GM19372 (cell line): ENCODE measurements around the gene ARID4A.
"Not testable (repeated sequence)": the region's sequence is repeated elsewhere in the genome, so short reads cannot be mapped to it uniquely, and the experiment has no call there.

Experiments
- ATAC-seq: cut with Tn5 transposase; IDR thresholded peaks from one replicate; pipeline ENCODE4 v1.9.1; 2021; ENCODE audit warnings: mild to moderate bottlenecking, low read depth, moderate library complexity; ENCODE audit not compliant: unreplicated experiment

ARID4A gene

GRCh38 chr14:58353516-58354299 lies 55.4 kb downstream of the ARID4A start:
- no peak for ATAC-seq

DNA sequence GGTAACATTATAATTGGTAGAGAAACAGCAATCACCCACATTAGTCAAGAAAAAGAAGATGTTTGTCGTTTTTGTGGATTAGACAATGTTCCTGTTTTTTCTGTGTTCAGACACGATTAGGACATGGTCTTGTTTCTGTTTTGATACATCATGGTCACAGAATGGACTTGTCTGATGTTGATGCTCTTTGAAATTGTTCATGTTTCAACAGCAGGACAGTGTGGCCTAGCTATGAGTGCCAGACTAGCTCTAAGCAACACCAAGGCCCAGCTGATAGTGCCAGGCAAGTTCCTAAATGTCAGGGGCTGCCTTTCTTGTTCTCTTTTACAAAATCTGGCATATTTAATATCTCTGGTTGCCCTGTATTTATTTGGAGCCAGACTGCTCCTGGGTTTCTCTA lies 56.5 kb downstream of the ARID4A start:
- no peak for ATAC-seq

DNA sequence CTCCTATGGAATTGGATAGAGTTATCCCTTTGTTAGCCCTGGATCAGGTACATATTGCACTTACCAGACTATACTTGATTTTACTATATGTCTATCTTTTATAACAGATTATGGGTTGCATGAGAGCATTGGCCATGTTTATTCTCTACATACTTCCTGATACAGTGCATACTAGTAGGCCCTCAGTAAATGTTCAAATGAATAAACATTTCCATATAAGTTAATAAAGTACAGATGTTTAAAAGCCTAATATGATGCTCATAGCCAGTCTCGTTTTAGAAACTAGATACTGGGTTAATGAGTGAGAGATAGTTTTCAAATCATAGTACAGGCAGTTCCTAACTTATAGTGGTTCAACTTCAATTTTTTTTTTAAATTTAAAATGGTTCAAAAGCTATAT lies 57.9 kb downstream of the ARID4A start:
- ATAC-seq: no peak

DNA sequence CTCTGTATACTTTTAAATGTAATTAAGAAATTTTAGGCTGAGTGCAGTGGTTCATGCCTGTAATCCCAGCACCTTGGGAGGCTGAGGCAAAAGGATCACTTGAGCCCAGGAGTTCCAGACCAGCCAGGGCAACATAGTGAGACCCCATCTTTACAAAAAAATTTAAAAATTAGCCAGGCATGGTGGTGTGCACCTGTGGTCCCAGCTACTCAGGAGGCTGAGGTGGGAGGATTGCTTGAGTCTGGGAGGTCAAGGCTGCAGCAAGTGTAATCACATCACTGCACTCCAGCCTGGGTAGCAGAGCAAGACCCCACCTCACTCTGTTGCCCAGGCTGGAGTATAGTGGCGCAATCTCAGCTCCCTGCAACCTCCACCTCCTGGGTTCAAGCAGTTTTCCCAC lies 63.9 kb downstream of the ARID4A start:
- not testable (repeated sequence) for ATAC-seq

GRCh38 chr14:58362798-58363412 lies 64.5 kb downstream of the ARID4A start:
- ATAC-seq: no peak

- no peak for ATAC-seq
These were observed 66.0 kb downstream of the ARID4A start for GRCh38 chr14:58364316-58364715.

- ATAC-seq: no peak
These were observed 68.9 kb downstream of the ARID4A start for GRCh38 chr14:58367296-58367695.

GRCh38 chr14:58368956-58369355 lies 70.6 kb downstream of the ARID4A start:
- ATAC-seq: no peak

DNA sequence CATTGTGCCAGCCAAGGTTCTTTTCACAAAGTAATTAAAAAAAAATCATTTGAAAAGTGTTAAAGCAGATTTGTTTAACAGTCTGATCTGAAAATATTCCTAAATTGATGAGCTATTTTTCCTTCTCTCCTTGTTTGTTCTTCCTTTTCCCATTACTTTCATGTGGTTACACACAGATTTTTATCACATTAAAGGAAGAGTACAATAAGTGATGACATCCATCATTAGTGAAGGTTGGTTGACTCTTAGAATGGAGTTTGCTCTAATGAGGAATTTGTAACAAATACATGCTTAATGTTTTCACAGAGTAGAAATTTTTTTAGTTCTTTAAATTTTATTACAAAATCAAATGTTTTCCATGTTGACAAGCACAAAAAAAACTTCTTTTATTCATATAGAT lies 78.4 kb downstream of the ARID4A start:
- ATAC-seq: no peak

- no peak for ATAC-seq
These were observed 92.5 kb downstream of the ARID4A start for GRCh38 chr14:58390830-58391229.

GRCh38 chr14:58395562-58395811 lies 97.1 kb downstream of the ARID4A start:
- no peak for ATAC-seq

DNA sequence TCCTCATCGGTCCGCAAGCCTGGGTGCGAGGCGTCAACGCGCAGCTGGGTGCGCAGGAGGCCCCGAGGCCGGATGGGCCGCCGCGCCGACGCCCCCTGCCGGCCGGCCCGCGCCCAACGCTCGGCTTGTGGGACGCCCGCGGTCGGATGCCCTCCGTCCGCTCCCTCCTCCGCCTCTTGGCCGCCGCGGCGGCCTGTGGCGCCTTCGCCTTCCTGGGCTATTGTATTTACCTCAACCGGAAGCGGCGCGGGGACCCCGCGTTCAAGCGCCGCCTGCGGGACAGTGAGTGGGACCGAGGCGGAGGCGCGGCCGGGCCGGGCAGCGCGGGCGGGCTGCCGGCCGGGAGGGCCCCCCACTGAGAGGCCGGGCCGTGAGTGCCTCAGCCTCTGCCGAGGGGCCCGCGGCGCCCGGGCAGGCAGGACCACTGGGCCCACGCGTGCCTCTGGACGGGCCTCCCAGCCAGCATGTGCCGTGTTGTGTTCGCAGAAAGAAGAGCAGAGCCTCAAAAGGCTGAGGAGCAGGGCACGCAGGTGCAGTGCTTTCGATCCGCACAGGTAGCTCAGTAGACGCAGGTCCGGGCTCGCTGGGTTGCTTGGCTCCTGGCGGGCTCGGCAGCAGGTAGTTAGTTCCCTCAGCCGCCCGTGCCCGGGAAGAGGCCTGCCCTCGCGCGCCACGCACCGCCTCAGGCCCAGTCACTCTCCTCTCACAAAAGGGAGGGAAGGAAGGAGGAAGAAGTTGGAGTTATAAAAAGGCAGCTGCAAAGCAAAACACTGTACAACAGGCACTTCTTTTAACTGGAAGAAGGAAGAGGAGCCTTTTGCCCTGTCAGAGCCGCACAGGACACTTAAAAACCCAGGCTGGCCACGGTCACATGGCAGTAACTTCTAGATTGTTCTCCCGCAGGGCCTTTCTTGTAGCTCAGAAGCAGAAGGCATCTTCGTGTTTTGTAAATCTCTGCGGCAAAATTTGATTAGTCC lies 97.7 kb downstream of the ARID4A start, which contains the start of gene TOMM20L:
Gene TOMM20L, plus strand, starts transcription at position 119 of the 977 bp plus-strand sequence. Its CDS starts 28 bp downstream, at position 147.
- ATAC-seq: peak; percentile 93

GRCh38 chr14:58397156-58397555 lies 98.8 kb downstream of the ARID4A start:
- no peak for ATAC-seq

- no peak for ATAC-seq
These were observed 100.1 kb downstream of the ARID4A start for GRCh38 chr14:58398495-58398894.

DNA sequence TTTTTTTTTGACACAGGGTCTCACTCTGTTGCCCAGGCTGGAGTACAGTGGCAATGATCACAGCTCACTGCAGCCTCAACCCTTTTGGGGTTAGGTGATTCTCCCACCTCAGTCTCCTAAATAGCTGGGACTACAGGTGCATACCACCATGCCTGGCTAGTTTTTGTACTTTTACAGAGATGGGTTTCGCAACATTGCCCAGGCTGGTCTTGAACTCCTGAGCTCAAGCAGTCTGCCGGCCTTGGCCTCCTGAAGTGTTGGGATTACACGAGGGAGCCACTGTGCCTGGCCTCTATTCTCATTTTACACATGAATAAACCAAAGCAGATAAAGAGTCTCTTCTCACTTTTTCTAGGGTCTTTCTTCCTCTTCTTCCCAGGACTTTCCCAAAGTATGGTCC lies 100.5 kb downstream of the ARID4A start:
- ATAC-seq: no peak

GRCh38 chr14:58401587-58401986 lies 103.2 kb downstream of the ARID4A start:
- ATAC-seq: no peak

- ATAC-seq: no peak
These were observed 110.4 kb downstream of the ARID4A start for GRCh38 chr14:58408681-58409215.

- no peak for ATAC-seq
These were observed 116.5 kb downstream of the ARID4A start for GRCh38 chr14:58414845-58415244.

GRCh38 chr14:58415636-58416547 lies 117.5 kb downstream of the ARID4A start:
- ATAC-seq: no peak

DNA sequence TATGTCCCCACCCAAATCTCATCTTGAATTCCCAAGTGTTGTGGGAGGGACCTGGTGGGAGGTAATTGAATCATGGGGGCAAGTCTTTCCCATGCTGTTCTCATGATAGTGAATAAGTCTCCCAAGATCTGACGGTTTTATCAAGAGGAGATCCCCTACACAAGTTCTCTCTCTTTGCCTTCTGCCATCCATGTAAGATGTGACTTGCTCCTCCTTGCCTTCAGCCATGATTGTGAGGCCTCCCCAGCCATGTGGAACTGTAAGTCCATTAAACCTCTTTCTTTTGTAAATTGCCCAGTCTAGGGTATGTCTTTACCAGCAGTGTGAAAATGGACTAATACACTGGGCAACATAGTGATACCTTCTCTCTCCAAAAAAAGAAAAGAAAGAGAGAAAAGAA lies 118.6 kb downstream of the ARID4A start:
- not testable (repeated sequence) for ATAC-seq
